GM23338 (cell line): ENCODE data around the gene ITGA1. TPM values are rescaled to one million over a fixed set of nuclear protein-coding genes. Genes with fewer than 3 reads are reported as not detected.

Experiments used
- ATAC-seq: fragments of 200-7000 bp; cut with Tn5 transposase; 3 replicates; pipeline ENCODE4 v1.9.1; 2020
- DNase-seq: peaks from one replicate; pipeline ENCODE4 v3.0.0-alpha.2; 2015; ENCODE audit warnings: low spot score
- H2AFZ ChIP-seq: fragments of 200-600 bp; sonication (generic); 2 replicates; pipeline ENCODE4 v1.8.0; 2016; ENCODE audit warnings: antibody characterized with exemption, mild to moderate bottlenecking, moderate library complexity
- H3F3A ChIP-seq: fragments of 200-600 bp; sonication (generic); replicated peaks from 2 replicates; pipeline ENCODE4 v1.8.0; 2017; ENCODE audit warnings: antibody characterized with exemption, mixed run types, low read depth
- H3K27ac ChIP-seq: fragments of 200-600 bp; sonication (generic); 2 replicates; pipeline ENCODE4 v1.6.1; 2016; ENCODE audit warnings: low read depth
- H3K27me3 ChIP-seq: fragments of 200-600 bp; sonication (generic); 2 replicates; pipeline ENCODE4 v1.8.0; 2016; ENCODE audit warnings: mild to moderate bottlenecking, mixed run types, moderate library complexity; ENCODE audit not compliant: insufficient read depth
- H3K36me3 ChIP-seq: fragments of 200-600 bp; sonication (generic); 2 replicates; pipeline ENCODE4 v1.8.0; 2016; ENCODE audit warnings: mild to moderate bottlenecking; ENCODE audit not compliant: insufficient read depth
- H3K4me1 ChIP-seq: fragments of 200-600 bp; sonication (generic); 2 replicates; pipeline ENCODE4 v1.8.0; 2016; ENCODE audit warnings: mild to moderate bottlenecking, moderate library complexity; ENCODE audit not compliant: insufficient read depth
- H3K4me2 ChIP-seq: fragments of 200-600 bp; sonication (generic); 2 replicates; pipeline ENCODE4 v1.7.1; 2017; ENCODE audit warnings: mixed run types
- H3K4me3 ChIP-seq: fragments of 200-600 bp; sonication (generic); 2 replicates; pipeline ENCODE4 v1.6.1; 2016; ENCODE audit warnings: mixed run types
- H3K79me2 ChIP-seq: fragments of 200-600 bp; sonication (generic); replicated peaks from 2 replicates; pipeline ENCODE4 v1.8.0; 2017; ENCODE audit warnings: mild to moderate bottlenecking; ENCODE audit not compliant: insufficient read depth
- H3K9me2 ChIP-seq: fragments of 200-600 bp; sonication (generic); 2 replicates; pipeline ENCODE4 v1.8.0; 2017; ENCODE audit not compliant: insufficient read depth
- H4K20me1 ChIP-seq: fragments of 200-600 bp; sonication (generic); replicated peaks from 2 replicates; pipeline ENCODE4 v1.8.0; 2017; ENCODE audit warnings: mild to moderate bottlenecking; ENCODE audit not compliant: insufficient read depth
- H3K27ac Mint-ChIP-seq: 2 replicates; pipeline ENCODE4 v1.8.0; 2020; ENCODE audit warnings: inconsistent platforms, mild to moderate bottlenecking, moderate library complexity, mixed read lengths
- H3K27me3 Mint-ChIP-seq: 3 replicates; pipeline ENCODE4 v1.8.0; 2022; ENCODE audit warnings: low read depth, mild to moderate bottlenecking, moderate library complexity, mixed read lengths, inconsistent platforms; ENCODE audit not compliant: insufficient read depth, poor library complexity
- H3K36me3 Mint-ChIP-seq: 3 replicates; pipeline ENCODE4 v1.8.0; 2021; ENCODE audit warnings: low read depth, mild to moderate bottlenecking, inconsistent platforms, moderate library complexity, mixed read lengths
- H3K4me1 Mint-ChIP-seq: 3 replicates; pipeline ENCODE4 v1.8.0; 2020; ENCODE audit warnings: mild to moderate bottlenecking, inconsistent platforms, mixed read lengths
- H3K4me3 Mint-ChIP-seq: 3 replicates; pipeline ENCODE4 v1.8.0; 2021; ENCODE audit warnings: moderate library complexity, mild to moderate bottlenecking, inconsistent platforms, mixed read lengths
- H3K9me3 Mint-ChIP-seq: 3 replicates; pipeline ENCODE4 v1.8.0; 2020; ENCODE audit warnings: moderate library complexity, mild to moderate bottlenecking, inconsistent platforms, mixed read lengths
- EZH2phosphoT487 ChIP-seq: fragments of 200-600 bp; sonication (generic); IDR thresholded peaks from one replicate; pipeline ENCODE4 v1.8.1; 2018; ENCODE audit warnings: antibody characterized with exemption; ENCODE audit not compliant: unreplicated experiment
- JUNB ChIP-seq: IDR thresholded peaks from one replicate; pipeline ENCODE4 v1.6.1; 2016; ENCODE audit warnings: antibody characterized with exemption; ENCODE audit not compliant: unreplicated experiment
- NANOG ChIP-seq: IDR thresholded peaks from 2 replicates; pipeline ENCODE4 v1.6.1; 2016; ENCODE audit warnings: antibody characterized with exemption, borderline replicate concordance
- POLR2AphosphoS5 ChIP-seq: IDR thresholded peaks from 2 replicates; pipeline ENCODE4 v1.6.1; 2016; ENCODE audit warnings: antibody characterized with exemption, low read depth
- ZNF114 ChIP-seq: fragments of 250-450 bp; sonication (Bioruptor Pico); IDR thresholded peaks from 2 replicates; pipeline ENCODE4 v1.5.0; 2020; ENCODE audit warnings: mild to moderate bottlenecking, moderate library complexity
- ZNF462 ChIP-seq: fragments of 250-450 bp; sonication (Bioruptor Pico); IDR thresholded peaks from 2 replicates; pipeline ENCODE4 v1.5.0; 2020; ENCODE audit warnings: mild to moderate bottlenecking, moderate library complexity
- polyA plus RNA-seq: library from polyadenylated mRNA; unstranded; fragments of >200 nt; fragmentation: Nextera tagmentation; extraction: Ambion mirVana; gene quantifications from 2 replicates; pipeline ENCODE4 v1.2.1, GENCODE V29; 2016
- total RNA-seq: library from RNA; depleted of rRNA; stranded (reverse); fragments of >200 nt; shearing (Covaris generic); gene quantifications from 2 replicates; pipeline ENCODE4 v1.2.3, GENCODE V29; 2014

ITGA1 gene
- total and polyA plus RNA-seq, 2 experiments from 2014 or later, result 1.8 to 4.9 TPM

DNA sequence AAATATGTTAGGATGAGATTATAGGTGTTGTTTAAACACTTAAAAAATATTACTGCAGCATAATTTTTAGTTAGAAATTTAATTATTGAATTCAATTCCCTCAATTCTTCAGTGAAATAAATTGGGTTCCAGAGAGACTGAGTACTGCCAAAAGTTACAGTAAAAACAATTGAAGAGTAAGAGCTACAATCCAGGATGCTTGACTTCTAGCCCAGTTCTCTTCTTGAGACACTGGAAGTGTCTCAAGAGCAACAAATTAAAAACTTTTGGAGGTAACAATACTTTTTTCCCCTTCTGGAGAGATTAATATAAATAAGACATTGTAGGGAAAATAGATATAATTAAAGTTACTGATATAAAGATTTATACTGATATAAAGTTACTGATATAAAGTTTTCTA lies 8.3 kb downstream of the ITGA1 start (continued):
- TF ChIP-seq ZNF462, result no peak
- TF ChIP-seq JUNB, result no peak
- TF ChIP-seq NANOG, result no peak
- TF ChIP-seq POLR2AphosphoS5, result no peak

- no peaks in the 10 kb centered on the region for H4K20me1 ChIP-seq
- H3K27ac Mint-ChIP-seq, result no peak overlapping the region
- no peaks in the 10 kb centered on the region for H3K27me3 ChIP-seq
- H3F3A ChIP-seq, result no peaks in the 10 kb centered on the region
- no peak overlapping the region for H3K27ac ChIP-seq
- H2AFZ ChIP-seq, result no peak overlapping the region
- no peak overlapping the region for H3K4me3 ChIP-seq
- H3K4me1 ChIP-seq, result peaks cover 37% of the 10 kb centered on the region
- peaks cover 34% of the 10 kb centered on the region; the same call in 2 of the 3 replicates for H3K4me1 Mint-ChIP-seq
- no peaks in the 10 kb centered on the region for H3K9me2 ChIP-seq
- H3K4me2 ChIP-seq, result no peak overlapping the region
- H3K36me3 Mint-ChIP-seq, result peaks cover 9% of the 10 kb centered on the region; the same call in 2 of the 3 replicates
- DNase-seq, result no peak
- ATAC-seq, result no peak
- peaks cover 14% of the 10 kb centered on the region for H3K79me2 ChIP-seq
- H3K4me3 Mint-ChIP-seq, result no peak overlapping the region
- no peaks in the 10 kb centered on the region for H3K36me3 ChIP-seq
- no peaks in the 10 kb centered on the region for H3K9me3 Mint-ChIP-seq
- peaks cover 9% of the 10 kb centered on the region for H3K27me3 Mint-ChIP-seq
- no peak for TF ChIP-seq EZH2phosphoT487
- TF ChIP-seq JUNB, result no peak
- TF ChIP-seq ZNF462, result no peak
- TF ChIP-seq POLR2AphosphoS5, result no peak
- TF ChIP-seq ZNF114, result no peak
Observed at GRCh38 chr5:52796516-52797103, 8.9 kb downstream of the ITGA1 start.
